MG63 (cell line): ENCODE results near the gene SPOCK3. TPM values are rescaled to one million over a fixed set of nuclear protein-coding genes. Genes with fewer than 3 reads are reported as not detected.

Experiments used
- DNase-seq: peaks from one replicate; pipeline ENCODE4 v3.0.0-alpha.2; 2020
- H3K27me3 ChIP-seq: fragments of 250-450 bp; sonication (Bioruptor Pico); 2 replicates; pipeline ENCODE4 v1.5.1; 2020; ENCODE audit warnings: mild to moderate bottlenecking, moderate library complexity
- H3K36me3 ChIP-seq: fragments of 250-450 bp; sonication (Bioruptor Pico); 2 replicates; pipeline ENCODE4 v1.5.1; 2020; ENCODE audit warnings: mild to moderate bottlenecking, moderate library complexity
- H3K4me3 ChIP-seq: fragments of 250-450 bp; sonication (Bioruptor Pico); 2 replicates; pipeline ENCODE4 v1.5.1; 2020; ENCODE audit warnings: mild to moderate bottlenecking, moderate library complexity
- H3K9me3 ChIP-seq: fragments of 250-450 bp; sonication (Bioruptor Pico); 2 replicates; pipeline ENCODE4 v1.5.1; 2020; ENCODE audit warnings: mild to moderate bottlenecking, moderate library complexity
- total RNA-seq: library from RNA; depleted of rRNA; stranded (reverse); fragments of >200 nt; shearing (Covaris generic); gene quantifications from 2 replicates; pipeline ENCODE4 v1.2.3, GENCODE V29; 2014; ENCODE audit warnings: low replicate concordance

SPOCK3 gene
- total RNA-seq, 1 experiment from 2014 or later, result 1.3 TPM

DNA sequence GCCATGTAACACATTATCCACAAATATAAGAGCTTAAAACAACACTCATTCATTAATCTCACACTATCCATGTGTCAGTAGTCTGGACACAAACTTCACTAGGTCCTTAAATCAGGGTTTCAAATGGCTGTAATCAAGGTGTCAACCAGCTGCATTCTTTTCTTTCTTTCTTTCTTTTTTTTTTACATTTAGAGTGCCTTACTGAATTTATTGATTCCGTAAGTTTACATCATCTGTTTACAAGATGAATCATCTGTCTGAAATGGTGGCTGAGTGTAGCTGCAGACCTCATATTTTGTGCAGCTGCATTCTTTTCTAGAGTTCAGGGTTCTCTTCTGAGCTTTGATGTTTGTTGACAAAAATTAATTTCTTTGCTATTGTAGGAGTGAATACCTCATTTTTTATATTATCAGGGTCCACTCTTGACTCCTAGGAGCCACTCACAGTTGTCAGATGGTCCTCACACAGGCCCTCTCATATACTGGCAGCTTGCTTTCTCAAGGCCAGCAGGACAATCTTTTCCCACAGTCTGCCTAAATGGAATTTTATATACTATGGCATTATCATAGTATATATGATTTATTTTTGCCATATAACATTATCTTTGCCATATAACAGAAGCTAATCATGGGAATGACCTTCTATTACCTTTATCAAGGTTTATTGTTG, 37.8 kb downstream of the SPOCK3 start:
- no peaks in the 10 kb centered on the region for H3K27me3 ChIP-seq
- H3K9me3 ChIP-seq, result no peaks in the 10 kb centered on the region; the same call in 1 of the 2 replicates
- no peak for DNase-seq
- no peaks in the 10 kb centered on the region for H3K36me3 ChIP-seq
- H3K4me3 ChIP-seq, result no peak overlapping the region

DNA sequence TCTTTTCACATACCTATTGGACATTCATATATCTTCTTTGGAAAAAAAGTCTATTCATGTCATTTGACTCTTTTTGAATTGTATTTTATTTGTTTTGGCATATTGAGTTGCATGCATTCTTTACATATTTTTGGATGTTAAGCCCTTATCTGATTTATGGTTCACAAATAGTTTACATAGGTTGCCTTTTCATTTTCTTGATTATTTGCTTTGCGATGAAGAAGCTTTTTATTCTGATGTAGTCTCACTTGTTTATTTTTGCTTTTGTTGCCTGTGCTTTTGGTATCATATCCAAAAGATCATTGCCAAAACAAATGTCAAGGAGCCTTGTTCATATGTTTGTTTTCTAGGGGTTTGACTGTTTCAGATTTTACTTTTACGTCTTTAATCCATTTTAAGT, 43.9 kb downstream of the SPOCK3 start:
- Histone ChIP-seq H3K36me3 (no peaks in the 10 kb centered on the region), H3K4me3 (no peak overlapping the region), H3K9me3 (no peaks in the 10 kb centered on the region; the same call in 1 of the 2 replicates), H3K27me3 (no peaks in the 10 kb centered on the region)
- no peak for DNase-seq

DNA sequence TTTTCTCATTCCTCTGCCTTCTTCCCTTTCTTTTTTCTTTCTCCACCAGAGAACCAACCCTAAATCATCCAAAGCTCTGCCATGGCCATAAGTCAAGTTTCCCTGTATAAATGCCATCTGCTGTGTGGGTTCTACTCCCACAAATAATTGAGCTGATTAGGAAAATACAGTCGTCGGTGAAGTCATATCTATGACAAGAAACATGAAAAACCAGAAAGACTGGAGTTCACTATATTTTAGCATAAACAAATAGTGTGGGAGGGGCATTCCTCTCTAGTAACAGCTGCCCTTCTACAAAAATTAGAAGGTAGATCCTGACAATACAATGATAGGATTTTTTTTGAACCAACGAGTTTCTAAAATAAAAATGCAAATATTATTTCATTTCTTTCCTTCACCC, 48.8 kb downstream of the SPOCK3 start:
- no peaks in the 10 kb centered on the region for H3K36me3 ChIP-seq
- no peak for DNase-seq
- H3K9me3 ChIP-seq, result no peaks in the 10 kb centered on the region
- H3K27me3 ChIP-seq, result no peaks in the 10 kb centered on the region
- no peak overlapping the region for H3K4me3 ChIP-seq

DNA sequence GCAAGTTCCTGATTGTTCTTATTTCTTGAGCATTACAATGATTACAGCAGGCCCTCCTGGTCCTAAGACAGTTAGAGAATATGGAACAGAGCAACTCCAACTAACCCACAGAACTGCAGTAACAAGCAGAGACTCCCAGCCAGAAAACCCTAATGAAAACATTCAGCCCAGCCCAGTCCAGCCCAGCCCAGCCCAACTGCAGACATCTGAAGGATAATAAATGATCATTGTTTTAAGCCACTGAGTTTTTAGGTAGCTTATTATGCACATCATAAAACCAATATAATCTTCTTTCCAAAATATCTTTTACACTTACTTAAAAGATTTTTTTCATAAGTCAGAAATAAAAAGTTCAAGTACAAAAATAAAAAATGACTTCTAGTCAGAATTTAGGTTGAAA, 51.3 kb downstream of the SPOCK3 start:
- Histone ChIP-seq H3K4me3 (no peak overlapping the region), H3K36me3 (no peaks in the 10 kb centered on the region), H3K9me3 (no peaks in the 10 kb centered on the region), H3K27me3 (no peaks in the 10 kb centered on the region)
- DNase-seq, result no peak

DNA sequence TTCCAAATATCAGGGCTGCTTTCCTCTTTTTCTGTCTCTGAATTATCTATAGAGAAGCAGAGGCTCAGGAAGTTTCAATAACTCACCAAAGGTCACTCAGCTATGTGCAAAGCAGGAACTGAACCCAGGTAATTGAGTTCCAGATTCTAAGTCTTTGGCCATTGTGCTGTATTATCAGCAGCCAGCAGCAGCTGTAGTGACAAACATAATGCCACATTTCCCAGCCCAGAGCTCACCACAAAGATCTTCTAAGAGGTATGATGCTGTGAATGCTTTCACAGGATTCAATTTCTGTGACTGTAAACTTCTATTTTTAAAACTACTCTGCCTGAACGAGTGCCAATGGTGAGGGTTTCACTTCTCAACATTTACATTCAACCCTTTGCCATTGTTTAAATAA, 56.4 kb downstream of the SPOCK3 start:
- no peaks in the 10 kb centered on the region for H3K9me3 ChIP-seq
- DNase-seq, result no peak
- H3K27me3 ChIP-seq, result no peaks in the 10 kb centered on the region
- H3K4me3 ChIP-seq, result no peak overlapping the region
- no peaks in the 10 kb centered on the region for H3K36me3 ChIP-seq

DNA sequence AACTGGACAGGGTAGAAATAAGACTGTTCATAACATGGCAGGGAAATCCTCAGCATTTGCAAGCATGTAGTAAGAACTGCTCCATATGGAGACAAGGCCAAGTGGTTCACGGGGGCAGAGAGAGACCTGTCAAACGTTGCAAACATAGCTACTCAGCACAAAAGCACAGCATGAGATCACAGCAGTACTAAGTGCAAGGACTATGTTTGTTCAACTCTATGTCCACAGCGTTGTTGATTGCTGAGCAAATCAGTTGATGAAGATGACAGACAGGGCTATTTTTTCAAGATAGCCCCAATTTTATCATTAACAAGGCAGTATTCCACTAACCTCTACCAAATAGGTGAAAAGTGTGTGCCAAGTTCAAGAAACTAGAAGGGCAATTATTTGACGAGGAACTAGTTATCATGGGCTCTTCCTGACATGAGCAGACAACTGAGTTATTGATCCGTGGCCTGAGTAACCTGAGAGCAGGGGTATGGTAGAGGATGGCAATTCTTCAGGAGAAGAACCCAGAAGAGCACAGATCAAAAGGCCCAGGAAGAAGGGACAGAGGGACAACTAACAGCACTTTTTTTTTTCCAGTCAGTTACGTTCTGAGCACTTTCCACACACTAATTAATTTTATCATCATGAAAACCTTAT, 57.4 kb downstream of the SPOCK3 start:
- Histone ChIP-seq H3K36me3 (no peaks in the 10 kb centered on the region), H3K27me3 (no peaks in the 10 kb centered on the region), H3K9me3 (no peaks in the 10 kb centered on the region), H3K4me3 (no peak overlapping the region)
- DNase-seq, result no peak

DNA sequence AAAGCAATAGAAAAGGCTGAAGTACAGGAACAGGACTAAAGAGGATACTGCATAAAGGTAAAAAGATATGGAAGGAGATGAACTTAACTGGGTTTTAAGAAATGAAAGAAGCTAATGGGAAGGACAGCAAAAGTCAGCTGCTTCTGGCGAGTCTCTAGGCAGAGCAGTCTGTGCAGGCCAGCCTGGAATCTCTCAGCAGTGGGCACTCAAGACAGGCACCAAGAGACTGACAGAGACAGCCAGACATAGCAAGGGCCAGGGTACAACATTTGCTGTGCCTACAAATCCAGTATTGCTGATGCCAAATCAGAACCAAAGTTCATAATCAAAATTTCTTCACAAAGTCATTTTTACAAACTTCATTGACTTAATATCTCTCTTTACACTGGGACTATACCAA, 62.4 kb downstream of the SPOCK3 start:
- Histone ChIP-seq H3K9me3 (no peaks in the 10 kb centered on the region), H3K4me3 (no peak overlapping the region), H3K36me3 (no peaks in the 10 kb centered on the region), H3K27me3 (no peaks in the 10 kb centered on the region)
- DNase-seq, result no peak

DNA sequence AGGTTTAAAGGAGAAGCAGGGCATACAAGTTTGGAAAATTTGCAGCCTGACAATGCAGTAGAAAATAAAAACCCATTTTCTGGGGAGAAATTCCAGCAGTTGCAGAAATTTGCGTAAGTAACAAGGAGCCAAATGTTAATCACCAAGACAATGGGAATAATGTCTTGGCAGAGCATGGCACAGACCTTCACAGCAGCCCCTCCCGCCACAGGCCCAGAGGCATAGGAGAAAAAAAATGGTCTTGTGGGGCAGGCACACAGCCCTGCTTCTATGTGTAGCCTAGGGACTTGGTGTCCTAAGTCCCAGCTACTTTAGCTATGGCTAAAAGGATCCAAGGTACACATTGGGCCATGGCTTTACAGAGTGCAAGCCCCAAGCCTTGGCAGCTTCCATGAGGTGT, 65.7 kb downstream of the SPOCK3 start:
- H3K9me3 ChIP-seq, result no peaks in the 10 kb centered on the region
- no peak overlapping the region for H3K4me3 ChIP-seq
- H3K36me3 ChIP-seq, result no peaks in the 10 kb centered on the region
- no peaks in the 10 kb centered on the region for H3K27me3 ChIP-seq
- no peak for DNase-seq

DNA sequence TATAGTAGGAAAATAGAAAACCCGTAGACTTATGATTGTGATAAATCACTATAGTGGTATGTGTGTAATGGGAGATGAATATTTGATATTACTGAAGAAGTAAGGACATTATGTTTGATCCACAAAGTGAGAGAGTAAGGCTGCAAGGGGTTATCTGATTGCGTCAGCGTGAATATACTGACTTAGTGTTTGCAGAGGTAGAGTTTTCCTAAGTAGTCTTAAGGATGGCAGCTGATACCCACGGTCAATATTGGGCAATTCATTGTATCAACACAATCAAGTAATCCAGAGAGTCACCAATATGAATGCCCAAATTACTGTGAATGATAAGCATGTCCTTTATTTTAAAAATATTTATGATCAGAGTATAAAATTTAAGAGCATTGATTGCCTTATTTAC, 83.7 kb downstream of the SPOCK3 start:
- DNase-seq, result no peak
- no peaks in the 10 kb centered on the region for H3K27me3 ChIP-seq
- no peak overlapping the region for H3K4me3 ChIP-seq
- H3K36me3 ChIP-seq, result no peaks in the 10 kb centered on the region
- H3K9me3 ChIP-seq, result no peaks in the 10 kb centered on the region

DNA sequence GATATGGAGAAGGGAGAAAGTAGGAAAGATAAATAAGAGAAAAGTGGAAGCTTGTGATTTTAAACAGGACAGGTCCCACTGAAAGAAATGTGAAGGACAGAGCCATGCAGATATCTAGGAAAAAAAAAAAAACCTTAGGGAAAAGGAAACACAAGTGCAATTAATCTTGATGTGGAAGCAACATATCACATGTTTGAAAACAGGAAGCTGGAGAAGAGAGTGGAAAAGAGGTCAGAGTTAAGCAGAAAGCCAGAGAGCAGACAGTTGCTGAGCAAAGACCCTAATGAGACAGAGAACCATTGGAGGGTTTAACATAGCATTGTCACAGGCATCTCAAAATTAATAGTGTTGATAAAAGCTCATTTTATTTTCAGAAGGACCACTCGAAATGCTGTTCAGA, 89.7 kb downstream of the SPOCK3 start:
- H3K4me3 ChIP-seq, result no peak overlapping the region
- DNase-seq, result no peak
- H3K36me3 ChIP-seq, result no peaks in the 10 kb centered on the region
- H3K27me3 ChIP-seq, result no peaks in the 10 kb centered on the region
- no peaks in the 10 kb centered on the region for H3K9me3 ChIP-seq

DNA sequence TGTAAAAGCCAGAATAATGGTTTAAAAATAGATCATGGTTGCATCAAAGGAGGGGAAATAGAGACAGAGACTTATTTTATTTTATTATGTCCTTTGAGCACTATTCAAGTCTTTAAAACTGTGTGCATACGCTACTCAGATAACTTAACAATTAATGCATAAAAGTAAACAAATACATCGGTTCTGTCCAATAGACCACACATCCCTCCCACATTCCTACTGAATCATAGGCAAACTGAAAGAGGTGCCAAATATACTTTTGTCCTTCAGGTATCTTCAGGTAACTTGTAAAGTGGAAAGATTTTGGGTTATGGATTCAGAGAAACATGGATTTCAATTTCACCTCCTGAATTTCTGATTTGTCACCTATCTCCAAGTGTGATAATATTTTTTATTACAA, 91.3 kb downstream of the SPOCK3 start:
- no peaks in the 10 kb centered on the region for H3K36me3 ChIP-seq
- no peaks in the 10 kb centered on the region for H3K9me3 ChIP-seq
- no peaks in the 10 kb centered on the region for H3K27me3 ChIP-seq
- H3K4me3 ChIP-seq, result no peak overlapping the region
- no peak for DNase-seq

DNA sequence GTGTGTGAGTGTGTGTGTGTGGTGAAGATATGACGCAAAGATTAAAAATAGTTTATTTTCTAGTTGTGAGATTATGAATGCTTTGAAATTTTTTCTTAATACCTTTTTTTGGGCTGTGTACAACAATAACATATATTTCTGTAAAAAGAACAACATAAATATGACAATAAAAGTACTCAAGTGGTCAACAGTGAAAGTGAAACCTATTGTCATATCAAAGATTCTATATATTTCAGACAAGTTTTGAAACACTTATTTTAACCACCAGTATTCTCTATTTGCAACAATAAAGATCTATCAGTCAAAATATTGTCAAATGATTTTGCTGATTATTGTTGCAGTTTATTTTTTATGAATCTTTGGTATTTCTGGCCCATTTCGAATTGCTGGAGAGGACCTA, 98.0 kb downstream of the SPOCK3 start:
- no peaks in the 10 kb centered on the region for H3K9me3 ChIP-seq
- H3K36me3 ChIP-seq, result no peaks in the 10 kb centered on the region
- H3K27me3 ChIP-seq, result no peaks in the 10 kb centered on the region
- H3K4me3 ChIP-seq, result no peak overlapping the region
- no peak for DNase-seq

DNA sequence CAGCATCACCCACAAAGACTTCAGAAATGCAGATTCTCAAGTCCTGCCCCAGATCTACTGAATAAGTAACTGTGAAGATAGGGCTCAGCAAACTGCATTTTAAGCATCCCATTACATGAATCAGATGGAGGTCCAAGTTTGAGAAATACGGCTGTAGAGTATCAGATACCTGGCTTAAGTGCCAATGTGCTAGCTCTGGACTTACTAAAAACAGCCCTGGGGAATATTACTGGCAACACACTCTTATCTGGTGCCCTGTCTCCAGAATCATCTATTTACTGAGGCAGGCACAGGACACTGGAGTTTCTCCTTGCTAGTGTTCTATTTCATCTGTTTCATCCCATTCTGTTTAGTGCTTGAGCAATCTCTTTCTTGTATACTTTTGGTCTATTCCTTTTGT, 105.1 kb downstream of the SPOCK3 start:
- no peak overlapping the region for H3K4me3 ChIP-seq
- no peak for DNase-seq
- H3K9me3 ChIP-seq, result no peaks in the 10 kb centered on the region
- H3K36me3 ChIP-seq, result no peaks in the 10 kb centered on the region
- H3K27me3 ChIP-seq, result no peaks in the 10 kb centered on the region

DNA sequence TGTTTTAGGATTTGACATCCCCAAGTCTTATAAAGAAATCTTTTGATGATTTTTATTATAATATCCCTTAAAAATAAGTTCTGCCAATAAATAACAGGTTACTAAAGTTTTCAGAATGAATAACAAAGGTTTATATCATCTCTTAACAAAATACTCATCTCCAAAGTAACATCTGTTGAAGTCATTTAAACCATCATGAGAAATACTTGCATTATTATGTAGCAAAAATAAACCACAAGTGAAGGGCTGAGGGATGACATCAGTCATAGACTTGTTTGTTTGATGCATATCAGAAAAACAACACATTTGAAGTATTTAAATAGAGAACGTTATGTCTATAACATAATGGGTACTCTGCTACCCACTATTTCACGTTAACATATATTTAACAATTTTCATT, 114.9 kb downstream of the SPOCK3 start:
- no peak for DNase-seq

DNA sequence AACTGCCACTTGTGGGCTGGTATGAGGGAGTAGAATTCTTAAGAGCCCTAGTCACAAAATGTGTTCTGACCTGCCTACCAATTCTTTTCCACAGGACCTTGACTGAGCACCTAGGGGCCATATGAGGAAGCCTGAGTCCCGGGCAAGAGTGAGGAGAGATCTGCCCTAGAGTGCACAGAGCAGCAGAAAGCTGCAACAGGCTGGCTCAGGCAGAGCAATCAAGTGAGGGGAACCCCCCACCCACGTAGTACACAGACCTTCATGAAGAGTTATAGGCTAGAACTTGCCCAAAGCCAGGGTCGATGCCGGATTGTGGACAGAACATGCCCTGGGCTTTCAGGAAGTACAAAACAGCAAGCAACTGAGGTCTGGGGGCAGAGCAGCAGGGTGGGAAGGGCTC, 117.0 kb downstream of the SPOCK3 start:
- Histone ChIP-seq H3K27me3 (no peaks in the 10 kb centered on the region), H3K4me3 (no peak overlapping the region), H3K9me3 (peaks cover 2% of the 10 kb centered on the region), H3K36me3 (no peaks in the 10 kb centered on the region)
- DNase-seq, result no peak

More for the DNA sequence above, 114.9 kb downstream of the SPOCK3 start:
- Histone ChIP-seq H3K27me3 (no peaks in the 10 kb centered on the region), H3K9me3 (no peaks in the 10 kb centered on the region; the same call in 1 of the 2 replicates), H3K36me3 (no peaks in the 10 kb centered on the region), H3K4me3 (no peak overlapping the region)

DNA sequence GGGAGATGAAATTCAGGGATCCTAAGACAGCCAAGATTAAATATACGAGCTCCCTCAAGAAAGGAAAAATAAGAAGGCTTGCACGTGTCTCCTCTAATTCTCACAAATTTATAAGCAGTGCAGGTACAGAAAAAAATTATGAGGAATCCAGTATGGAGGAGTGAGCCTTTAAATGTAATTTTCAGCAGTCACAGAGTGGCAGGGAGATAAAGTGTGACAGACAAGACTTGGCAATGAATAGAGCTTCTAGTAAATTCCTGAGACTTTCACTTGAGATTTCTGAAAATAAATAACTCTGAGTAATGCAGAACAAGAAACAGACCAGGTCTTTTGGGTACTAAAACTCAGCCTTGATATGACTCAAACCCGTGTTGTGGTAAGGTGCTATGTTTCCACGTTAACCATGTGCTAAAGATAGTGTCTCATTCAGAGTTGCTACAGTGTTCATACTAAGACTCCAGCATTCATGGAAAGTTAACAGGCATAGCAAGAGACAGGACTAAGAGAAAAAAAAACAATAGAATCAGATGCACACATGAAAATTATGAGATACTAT, 119.8 kb downstream of the SPOCK3 start:
- no peak for DNase-seq
- Histone ChIP-seq H3K36me3 (no peaks in the 10 kb centered on the region), H3K4me3 (no peak overlapping the region), H3K9me3 (peaks cover 4% of the 10 kb centered on the region), H3K27me3 (no peaks in the 10 kb centered on the region)

DNA sequence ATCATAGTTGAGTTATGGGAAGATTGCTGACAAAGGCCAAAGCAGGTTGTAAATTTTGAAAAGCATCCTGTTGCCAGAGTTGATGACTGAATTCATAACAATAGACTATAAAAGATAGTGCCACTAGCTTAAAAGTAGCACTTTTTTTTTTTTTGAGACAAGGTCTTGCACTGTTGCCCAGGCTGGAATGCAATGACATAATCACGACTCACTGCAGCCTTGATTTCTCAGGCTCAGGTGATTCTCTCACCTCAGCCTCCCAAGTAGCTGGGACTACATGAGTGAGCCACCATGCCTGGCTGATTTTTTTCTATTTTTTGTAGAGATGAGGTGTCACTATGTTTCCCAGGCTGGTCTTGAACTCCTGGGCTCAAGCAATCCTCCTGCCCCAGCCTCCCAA, 122.7 kb downstream of the SPOCK3 start:
- no peak overlapping the region for H3K4me3 ChIP-seq

DNA sequence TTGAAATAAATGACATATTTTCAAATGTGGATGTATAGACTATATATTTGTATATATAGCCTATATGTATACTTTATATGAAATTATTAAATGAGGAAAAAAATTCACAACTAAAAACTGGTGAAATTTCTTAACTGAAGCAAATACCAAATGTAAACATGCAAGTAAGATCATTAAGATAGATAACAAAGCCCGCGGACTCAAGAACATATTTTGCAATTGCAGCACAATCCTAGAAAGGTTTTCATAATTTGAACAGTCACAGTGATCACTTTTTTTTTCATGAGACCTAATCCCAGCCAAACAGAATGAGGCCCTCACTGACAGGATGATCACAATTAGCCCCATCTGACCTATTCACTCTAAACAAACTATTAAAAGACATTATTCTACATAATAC, 123.2 kb downstream of the SPOCK3 start:
- Histone ChIP-seq H3K4me3 (no peak overlapping the region), H3K36me3 (no peaks in the 10 kb centered on the region), H3K9me3 (peaks cover 4% of the 10 kb centered on the region), H3K27me3 (no peaks in the 10 kb centered on the region)
- DNase-seq, result no peak

More for the DNA sequence above, 122.7 kb downstream of the SPOCK3 start:
- H3K9me3 ChIP-seq, result peaks cover 4% of the 10 kb centered on the region
- H3K27me3 ChIP-seq, result no peaks in the 10 kb centered on the region
- no peak for DNase-seq
- no peaks in the 10 kb centered on the region for H3K36me3 ChIP-seq
